GM20431 (cell line): ENCODE results near the gene PCBP1.
"Not testable (repeated sequence)": the region's sequence is repeated elsewhere in the genome, so short reads cannot be mapped to it uniquely, and the experiment has no call there.

Experiments
- in situ Hi-C: fragments of 300-500 bp; cut with MseI, MboI; formaldehyde crosslinking; loops from one replicate; pipeline ENCODE4 v1.15.0; 2020; ENCODE audit warnings: low sequenced_read_pairs; ENCODE audit not compliant: unreplicated experiment

The PCBP1 gene

DNA sequence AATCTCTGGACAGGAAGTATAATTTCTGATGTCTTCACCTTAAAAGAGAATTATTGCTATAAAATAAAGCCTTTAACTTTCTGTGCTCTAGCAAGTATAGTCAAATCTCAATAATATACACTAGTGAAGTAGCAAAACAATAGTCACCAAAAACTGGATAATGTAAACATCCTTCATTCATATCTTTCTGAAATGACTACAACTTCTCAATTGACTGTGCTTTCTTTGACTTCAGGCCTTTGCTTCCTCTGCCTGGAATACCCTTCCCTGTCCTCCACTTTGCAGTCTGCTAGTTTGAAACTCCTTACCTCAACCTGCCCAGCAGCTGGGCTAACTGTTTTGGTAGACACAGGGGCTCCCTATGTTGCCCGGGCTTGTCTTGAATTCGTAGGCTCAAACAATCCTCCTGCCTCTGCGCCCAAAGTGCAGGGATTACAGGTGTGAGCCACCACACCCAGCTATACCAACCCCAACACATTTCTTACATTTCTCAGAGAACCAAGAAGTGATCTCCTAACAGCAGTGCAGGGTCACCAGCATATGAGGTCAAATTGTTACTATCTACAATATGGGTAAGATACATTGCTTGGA lies 6.6 kb upstream of the PCBP1 start:
- in situ Hi-C loops, result loop anchor here (10.0 kb wide), 1 partner anchor 54 kb away; no protein-coding TSS in a partner anchor

DNA sequence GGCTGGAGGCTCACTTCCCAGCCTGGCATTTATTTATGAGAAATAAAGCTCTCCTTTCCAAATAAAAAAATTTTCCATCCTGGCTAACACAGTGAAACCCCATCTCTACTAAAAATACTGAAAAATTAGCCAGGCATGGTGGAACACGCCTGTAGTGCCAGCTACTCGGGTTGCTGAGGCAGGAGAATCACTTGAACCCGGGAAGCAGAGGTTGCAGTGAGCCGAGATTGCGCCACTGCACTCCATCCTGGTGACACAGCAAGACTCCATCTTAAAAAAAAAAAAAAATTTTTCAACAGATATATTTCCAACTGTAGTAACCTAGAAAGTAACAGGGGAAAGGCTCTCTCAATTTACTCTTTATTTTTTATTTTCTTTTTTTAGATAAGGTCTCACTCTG lies 6.1 kb upstream of the PCBP1 start:
- in situ Hi-C loops, result loop anchor here (10.0 kb wide), 1 partner anchor 54 kb away; no protein-coding TSS in a partner anchor

DNA sequence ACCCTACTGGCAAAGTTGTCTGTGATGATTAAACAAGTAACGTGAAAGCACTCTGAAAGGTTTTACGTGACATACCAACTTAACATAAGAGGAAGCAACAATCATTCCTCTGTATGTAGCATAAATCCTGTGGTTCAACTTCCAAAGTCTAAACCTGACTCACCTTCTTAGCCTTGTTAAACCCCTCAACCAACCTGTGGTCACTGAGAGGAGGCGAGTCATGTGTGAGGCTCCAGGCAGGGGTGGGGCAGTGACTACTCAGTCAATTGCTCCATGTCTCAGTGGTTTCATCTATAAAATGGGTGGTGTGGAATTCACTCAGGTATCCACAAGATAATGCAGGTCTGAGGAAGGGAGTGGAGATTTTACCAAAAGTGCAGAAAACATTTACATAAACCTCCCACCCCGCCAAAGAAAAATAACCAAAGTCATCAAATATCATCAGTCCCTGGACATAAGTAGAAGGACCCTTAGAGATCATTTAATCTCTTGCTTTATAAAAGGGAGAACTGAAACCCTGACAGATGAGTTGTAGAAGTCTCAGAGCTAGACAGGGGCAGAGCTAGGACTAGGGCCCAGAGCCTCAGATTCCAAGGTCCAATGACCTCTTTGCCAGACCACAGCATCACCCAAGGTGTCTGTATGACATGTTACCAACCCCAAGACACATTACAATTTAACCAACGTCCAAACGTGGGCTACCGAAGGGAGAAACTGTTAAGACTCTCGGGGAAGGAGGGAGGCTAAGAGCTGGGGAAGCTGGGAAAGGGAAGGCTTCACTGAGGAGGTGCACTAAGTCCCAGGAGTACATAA lies 3.7 kb upstream of the PCBP1 start:
- in situ Hi-C loops, result loop anchor here (10.0 kb wide), 1 partner anchor 51 kb away; no protein-coding TSS in a partner anchor

DNA sequence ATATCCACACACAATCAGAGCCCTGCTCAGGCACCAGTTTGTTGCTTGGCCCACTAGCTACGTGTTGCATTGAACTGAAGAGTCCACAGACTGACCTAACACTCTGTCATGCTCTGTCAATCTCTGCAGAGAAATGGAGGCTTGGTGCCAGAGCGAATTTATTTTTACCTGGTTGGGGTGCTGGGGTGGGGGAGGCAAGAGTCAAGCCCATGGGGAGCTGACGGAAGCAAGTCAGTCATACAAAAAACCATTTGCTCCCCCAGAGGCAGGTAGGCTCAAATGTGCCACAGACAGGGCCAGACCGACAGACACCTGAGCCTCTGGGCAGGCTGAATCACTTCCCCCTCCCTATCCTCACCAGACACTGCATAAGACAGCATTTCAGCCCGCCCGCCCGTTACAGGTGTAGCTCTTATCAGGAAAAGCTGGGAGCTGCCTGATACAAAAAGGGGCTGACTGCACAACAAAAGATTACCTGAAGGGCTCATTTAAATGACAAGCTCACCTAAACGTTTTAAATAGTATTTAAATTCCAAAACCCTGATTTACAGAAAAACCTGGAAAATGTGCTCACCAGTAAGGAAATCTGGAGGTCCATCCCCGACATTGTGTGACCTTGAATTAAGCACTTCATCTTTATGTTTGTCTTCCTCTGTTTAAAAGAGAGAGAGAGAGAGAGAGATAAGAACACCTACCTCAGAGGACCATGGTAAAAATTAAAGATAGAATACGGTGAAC lies 2.1 kb upstream of the PCBP1 start:
- in situ Hi-C loops, result loop anchor here (10.0 kb wide), 1 partner anchor 50 kb away; no protein-coding TSS in a partner anchor

DNA sequence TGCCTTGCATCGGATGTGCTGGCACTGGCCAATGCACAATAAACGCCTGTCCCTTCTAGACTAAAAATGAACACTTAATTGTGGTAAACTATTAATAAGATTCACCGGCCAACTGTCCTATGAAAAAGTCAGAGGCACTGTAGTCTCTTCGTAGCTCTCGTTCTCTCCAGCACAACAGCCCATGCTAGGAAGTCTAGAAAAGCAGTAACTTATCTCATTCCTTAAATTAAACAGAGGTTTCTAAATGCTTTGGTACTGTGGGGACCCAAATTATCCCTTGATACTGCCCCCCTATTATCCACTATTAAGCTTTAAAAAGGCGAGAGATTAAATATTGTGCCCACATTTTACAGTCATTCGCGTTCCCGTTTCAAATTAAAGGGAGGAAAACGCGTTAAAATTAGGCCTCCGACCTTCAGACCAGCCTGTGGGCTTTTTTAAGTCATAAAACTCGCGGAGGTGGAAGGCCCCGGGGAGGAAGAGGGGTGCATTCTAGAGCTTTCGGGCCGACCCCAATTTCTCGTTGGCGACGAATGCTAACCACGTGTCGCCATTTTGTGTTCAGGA lies 1.5 kb upstream of the PCBP1 start:
- in situ Hi-C loops, result loop anchor here (10.0 kb wide), 1 partner anchor 49 kb away; no protein-coding TSS in a partner anchor

DNA sequence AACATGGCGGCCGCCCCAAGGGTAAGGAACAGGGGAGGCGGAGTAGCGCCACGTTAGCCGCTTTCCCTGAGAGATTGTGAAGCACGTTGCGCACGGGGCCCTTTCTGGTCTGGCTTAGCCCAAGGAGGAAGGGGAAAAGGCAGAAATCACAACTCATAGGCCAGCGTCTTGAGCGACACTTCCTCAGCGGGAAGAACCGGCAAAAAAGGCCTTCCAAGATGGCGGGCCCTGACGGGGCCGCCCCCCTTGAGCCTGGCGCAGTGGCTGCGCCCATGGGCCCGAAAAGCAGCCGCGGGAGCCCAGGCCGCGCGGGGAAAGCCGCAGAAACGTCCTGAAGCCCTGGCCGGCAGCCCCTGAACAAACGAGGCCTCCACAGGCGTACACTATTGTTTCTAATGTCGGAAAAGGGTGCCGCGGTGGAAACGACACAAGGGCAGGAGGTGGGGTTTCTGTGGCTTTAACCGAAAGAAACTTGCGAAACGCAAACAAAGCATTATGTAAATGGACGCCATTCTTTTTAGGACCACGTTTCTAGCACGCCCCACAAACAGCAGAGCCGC lies 919 bp upstream of the PCBP1 start:
- in situ Hi-C loops, result loop anchor here (10.0 kb wide), 1 partner anchor 48 kb away; no protein-coding TSS in a partner anchor

DNA sequence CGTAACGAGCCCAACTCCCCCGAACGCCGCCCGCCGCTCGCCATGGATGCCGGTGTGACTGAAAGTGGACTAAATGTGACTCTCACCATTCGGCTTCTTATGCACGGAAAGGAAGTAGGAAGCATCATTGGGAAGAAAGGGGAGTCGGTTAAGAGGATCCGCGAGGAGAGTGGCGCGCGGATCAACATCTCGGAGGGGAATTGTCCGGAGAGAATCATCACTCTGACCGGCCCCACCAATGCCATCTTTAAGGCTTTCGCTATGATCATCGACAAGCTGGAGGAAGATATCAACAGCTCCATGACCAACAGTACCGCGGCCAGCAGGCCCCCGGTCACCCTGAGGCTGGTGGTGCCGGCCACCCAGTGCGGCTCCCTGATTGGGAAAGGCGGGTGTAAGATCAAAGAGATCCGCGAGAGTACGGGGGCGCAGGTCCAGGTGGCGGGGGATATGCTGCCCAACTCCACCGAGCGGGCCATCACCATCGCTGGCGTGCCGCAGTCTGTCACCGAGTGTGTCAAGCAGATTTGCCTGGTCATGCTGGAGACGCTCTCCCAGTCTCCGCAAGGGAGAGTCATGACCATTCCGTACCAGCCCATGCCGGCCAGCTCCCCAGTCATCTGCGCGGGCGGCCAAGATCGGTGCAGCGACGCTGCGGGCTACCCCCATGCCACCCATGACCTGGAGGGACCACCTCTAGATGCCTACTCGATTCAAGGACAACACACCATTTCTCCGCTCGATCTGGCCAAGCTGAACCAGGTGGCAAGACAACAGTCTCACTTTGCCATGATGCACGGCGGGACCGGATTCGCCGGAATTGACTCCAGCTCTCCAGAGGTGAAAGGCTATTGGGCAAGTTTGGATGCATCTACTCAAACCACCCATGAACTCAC lies 673 bp downstream of the PCBP1 start:
- in situ Hi-C loops, result loop anchor here (10.0 kb wide), 1 partner anchor 47 kb away; no protein-coding TSS in a partner anchor

DNA sequence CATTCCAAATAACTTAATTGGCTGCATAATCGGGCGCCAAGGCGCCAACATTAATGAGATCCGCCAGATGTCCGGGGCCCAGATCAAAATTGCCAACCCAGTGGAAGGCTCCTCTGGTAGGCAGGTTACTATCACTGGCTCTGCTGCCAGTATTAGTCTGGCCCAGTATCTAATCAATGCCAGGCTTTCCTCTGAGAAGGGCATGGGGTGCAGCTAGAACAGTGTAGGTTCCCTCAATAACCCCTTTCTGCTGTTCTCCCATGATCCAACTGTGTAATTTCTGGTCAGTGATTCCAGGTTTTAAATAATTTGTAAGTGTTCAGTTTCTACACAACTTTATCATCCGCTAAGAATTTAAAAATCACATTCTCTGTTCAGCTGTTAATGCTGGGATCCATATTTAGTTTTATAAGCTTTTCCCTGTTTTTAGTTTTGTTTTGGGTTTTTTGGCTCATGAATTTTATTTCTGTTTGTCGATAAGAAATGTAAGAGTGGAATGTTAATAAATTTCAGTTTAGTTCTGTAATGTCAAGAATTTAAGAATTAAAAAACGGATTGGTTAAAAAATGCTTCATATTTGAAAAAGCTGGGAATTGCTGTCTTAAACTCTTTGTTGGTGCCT lies 1.4 kb downstream of the PCBP1 start:
- in situ Hi-C loops, result loop anchor here (10.0 kb wide), 1 partner anchor 46 kb away; no protein-coding TSS in a partner anchor

DNA sequence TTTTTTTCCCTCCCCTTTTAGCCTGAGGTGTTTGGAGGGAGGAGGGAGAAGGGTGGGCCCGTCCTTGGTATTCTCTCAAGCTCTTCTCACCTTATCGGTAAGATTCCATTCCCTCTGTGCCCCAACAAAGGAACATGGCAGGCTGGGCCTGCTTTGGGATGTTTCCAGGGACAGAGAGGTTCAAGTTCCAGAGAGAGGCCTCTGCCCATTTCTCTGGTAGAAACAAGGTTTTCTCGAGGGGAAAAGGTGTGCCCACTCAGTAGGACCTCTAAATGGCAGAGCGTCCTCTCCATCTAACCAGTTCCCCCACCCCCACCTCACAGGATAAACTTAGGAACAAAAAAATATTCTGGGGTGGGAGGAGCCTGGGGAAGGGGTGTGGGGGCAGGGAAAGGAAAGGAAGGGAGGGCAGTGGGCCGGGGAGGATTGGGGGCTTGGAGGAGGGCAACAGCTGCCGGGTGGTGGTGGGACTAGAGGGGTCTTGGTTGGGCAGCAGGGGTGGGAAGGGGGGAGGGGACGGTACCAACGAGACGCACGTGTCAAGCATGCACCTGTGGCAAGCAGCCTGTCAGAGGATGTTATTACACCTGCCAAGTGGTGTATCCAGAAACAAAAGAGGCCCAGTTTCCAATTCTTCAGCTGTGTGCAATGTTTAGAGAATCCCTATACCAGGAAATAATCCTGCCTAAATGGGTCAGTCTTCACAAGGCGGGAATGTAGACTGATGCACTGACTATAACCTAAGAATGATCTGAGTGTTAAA lies 2.1 kb downstream of the PCBP1 start:
- in situ Hi-C loops, result loop anchor here (10.0 kb wide), 1 partner anchor 45 kb away; no protein-coding TSS in a partner anchor

DNA sequence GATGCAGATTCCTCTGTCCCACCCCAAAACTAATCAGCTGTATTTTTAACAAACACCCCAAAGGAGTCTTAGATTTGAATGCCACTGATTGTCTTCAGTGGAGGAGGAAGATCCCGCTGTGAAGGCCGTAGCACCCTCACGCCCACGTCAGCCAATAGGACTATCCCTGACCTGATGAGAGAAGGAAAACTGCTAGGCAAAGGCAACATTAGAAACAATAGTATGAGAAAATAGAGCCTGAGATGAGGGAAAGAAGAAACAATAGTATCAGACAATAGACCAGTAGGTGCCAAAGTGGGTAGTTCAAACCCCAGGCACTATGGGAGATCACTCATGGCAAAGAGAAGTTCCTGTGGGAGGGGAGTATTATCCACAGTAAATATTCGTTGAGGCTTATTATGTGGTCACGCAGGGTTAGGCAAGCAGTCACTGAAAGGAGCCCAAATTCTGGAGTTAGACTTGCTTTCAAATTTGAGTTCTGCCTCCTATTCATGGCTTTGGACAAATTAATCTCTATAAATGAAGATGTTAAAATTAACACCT lies 2.8 kb downstream of the PCBP1 start:
- in situ Hi-C loops, result loop anchor here (10.0 kb wide), 1 partner anchor 45 kb away; no protein-coding TSS in a partner anchor

DNA sequence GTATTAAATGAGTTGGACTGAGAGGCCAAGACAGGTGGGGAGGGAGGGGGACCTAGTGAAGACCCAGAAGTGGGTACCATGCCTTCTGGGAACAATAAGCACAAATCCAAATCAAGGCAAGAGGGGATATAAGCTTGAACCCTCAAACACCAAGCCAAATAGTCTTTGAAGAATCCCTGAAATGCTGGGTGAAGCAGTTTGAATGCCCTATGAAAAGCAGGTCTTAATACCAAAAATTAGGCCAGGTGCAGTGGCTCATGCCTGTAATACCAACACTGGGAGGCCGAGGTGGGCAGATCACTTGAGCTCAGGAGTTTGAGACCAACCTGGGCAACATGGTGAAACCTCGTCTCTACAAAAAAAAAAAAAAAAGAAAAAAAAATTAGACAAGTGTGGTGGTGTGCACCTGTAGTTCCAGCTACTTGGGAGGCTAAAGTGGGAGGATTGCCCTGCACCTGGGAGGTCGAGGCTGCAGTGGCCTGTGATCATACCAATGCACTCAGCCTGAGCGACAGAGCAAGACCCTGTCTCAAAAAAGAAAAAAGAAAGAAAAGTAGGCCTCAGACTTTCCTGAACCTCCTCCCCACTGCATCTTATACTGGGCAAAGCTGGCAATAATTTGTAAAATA lies 3.5 kb downstream of the PCBP1 start:
- in situ Hi-C loops, result no loop called here

DNA sequence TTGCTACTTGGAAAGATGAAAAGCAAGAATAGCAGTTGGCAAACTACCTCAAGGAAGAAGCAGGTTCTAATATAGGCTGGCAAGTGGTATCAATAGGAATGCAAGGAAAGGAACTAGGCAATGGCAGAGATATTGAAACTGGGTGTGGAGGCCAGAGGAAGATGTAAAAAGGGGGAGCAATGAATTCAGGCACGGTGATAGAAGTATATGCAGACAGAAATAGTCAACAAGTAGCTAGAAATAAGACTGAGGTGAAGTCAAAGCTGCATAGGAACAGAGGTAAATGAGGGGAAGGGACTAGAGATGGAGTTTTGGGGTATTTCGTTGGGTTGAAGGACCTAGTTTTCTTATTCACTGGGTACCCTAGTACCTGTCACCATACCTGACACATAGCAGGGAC lies 4.1 kb downstream of the PCBP1 start:
- in situ Hi-C loops, result no loop called here

DNA sequence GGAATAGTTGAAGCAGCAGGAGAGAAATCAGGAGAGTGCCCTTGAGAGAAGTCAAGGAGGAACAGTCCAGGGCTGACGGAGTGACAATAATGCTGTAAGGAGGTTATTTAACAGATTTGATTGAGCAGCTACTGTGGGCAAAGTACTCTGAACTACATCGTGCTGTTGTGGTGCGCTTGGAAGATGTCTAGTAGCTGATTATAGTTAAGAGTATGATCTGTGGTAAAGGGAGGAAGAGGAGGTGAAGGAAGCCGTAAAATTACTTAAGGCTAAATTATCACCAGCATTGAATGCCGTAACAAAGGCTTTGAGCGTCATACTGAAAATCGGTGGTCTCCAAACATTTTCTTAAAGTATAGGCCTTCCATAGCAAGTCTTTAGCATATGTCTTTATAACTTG lies 4.5 kb downstream of the PCBP1 start:
- in situ Hi-C loops, result no loop called here

DNA sequence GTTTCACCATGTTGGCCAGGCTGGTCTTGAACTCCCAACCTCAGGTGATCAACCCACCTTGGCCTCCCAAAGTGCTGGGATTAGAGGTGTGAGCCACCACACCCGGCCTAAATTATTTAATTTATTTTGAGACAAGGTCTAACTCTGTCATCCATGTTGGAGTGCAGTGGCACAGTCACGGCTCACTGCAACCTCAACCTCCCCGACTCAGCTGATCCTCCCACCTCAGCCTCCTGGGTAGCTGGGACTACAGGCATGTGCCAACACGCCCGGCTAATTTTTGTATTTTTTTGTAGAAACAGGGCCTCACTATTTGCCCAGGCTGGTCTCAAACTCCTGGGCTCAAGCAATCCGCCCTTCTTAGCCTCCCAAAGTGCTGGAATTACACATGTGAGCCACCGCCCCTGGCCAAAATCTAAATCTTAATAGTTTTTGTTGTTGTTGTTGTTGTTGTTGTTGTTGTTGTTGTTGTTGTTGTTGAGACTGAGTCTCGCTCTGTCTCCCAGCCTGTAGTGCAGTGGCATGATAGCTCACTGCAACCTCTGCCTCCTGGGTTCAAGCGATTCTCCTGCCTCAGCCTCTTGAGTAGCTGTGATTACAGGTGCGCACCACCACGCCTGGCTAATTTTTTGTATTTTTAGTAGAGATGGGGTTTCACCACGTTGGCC lies 5.4 kb downstream of the PCBP1 start:
- in situ Hi-C loops, result not testable (repeated sequence)

DNA sequence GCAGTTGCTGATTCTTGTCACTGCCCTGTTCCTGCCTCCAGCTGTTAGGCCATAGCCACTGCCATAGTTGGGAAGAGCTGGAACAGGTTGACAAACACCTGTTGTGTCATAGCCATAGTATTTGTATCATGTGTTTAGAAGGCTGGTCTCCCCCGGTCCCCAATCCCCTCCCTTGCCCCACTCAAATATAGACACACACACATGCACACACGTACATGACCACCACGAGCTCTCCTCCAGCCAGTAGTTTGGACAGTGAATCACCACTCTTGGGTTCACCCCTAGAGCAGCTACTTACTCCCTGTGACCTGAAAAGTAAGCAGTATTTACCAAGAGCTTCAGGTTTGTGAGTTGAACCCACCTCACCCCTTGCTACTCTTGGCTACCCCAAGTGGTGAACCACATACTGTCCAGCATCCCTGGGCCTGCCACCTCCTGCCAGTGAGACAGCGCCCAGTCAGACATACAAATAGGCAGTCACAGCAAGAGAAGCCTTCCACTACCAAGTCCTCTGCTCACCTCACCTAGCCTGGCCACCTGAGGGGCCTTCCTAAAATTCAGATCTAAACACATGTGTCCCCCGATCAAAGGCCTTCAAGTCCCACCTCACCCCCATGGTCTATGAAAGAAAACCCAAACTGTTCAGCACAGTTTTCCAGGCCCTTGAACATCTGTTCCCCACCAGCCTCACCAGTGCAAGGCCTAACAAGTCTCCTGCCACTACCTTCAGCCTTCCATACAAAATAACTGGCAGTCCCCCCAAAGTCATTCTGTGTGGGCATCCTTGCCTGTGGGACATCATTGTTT lies 7.1 kb downstream of the PCBP1 start:
- in situ Hi-C loops, result no loop called here
